ENCODE results near the gene LPCAT2. TPM values are rescaled to one million over a fixed set of nuclear protein-coding genes. Genes with fewer than 3 reads are reported as not detected.
"Not testable (repeated sequence)": the region's sequence is repeated elsewhere in the genome, so short reads cannot be mapped to it uniquely, and the experiment has no call there.

Gene LPCAT2
- polyA plus RNA-seq, 12 donors: 15.1 to 35.7 (median 24.7) TPM; not detected in 1

DNA sequence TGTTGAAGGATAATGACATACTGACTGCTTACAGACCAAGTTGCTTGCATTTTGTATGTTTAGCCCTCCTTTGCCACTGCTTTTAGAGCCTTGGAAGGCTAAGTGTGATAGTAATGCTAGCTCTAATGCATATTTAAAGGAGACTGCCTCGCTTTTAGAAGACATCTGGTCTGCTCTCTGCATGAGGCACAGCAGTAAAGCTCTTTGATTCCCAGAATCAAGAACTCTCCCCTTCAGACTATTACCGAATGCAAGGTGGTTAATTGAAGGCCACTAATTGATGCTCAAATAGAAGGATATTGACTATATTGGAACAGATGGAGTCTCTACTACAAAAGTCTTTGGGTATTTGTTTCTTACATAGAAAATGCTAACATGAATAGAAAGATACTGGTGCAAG is 76.8 kb downstream of the LPCAT2 start:
- DNase-seq: no peak

DNA sequence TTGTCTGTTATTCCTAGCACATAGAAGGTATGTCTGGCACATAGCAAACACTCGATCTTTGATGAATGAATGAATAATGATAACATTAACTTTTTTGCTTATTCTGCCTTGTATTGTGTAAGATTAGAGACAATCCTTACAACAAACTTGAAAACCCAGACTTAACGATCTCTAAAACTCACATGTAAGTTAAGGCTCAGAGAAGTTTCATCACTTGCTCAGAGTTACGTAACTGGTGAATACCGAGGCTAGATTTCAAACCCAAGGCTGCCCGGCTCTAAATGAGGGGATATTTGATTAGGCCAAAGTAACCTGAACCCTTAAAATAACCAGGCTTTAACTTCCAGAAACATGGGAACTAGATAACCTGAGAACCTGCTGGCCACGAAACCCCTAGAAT is 79.9 kb downstream of the LPCAT2 start:
- no peak for DNase-seq

DNA sequence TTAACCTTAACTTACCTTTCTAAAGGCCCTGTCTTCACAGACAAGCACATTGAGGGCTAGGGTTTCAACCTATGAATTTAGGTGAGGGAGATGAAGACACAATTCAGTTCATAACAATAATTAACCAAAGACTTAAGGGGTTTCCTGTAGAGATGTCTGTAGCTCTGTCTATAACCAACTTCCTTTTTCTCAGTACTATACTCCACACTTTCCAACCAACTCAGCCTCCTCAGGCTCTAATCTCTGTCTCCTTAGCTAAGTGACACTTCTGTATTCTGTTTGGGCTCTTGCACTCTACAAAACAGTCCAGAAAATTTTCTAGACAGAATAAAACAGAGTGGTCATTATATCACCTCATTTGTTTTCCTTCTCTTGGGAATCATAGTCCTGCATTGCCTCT is 83.4 kb downstream of the LPCAT2 start:
- DNase-seq: no peak

DNA sequence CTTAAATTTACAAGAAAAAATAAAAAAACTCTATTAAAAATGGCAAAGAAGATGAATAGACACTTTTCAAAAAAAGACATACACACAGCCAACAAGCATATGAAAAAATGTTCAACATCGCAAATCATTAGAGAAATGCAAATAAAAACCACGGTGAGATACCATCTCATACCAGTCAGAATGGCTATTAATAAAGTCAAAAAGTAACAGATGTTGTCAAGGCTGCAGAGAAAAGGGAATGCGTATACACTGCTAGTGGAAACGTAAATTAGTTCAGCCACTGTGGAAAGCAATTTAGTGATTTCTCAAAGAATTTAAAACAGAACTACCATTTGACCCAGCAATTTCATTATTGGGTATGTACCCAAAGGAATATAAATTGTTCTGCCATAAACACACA is 89.1 kb downstream of the LPCAT2 start:
- no peak for DNase-seq

DNA sequence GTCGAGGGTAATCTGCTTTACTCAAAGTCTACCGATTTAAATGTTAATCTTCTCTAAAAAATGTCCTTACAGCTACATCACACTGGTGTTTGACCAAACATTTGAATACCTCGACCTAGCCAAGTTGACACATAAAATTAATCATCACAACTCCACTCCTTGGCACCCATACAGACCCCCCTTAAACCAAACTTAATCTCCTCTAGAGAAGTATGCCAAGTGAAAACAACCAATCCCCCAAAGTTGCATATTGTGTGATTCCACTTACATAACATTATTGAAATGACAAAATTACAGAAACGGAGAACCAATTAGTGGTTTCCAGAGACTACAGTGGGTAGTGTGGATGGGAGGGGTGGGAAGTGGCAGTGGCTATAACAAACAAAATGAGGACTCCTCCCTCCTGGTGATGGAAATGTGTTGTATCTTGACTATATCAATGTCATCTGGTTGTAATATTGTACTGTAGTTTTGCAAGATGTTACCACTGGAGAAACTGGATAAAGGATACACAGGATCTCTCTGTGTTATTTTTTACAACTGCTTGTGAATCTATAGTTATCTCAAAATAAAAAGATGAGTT is 97.0 kb downstream of the LPCAT2 start:
- DNase-seq: no peak

GRCh38 chr16:55613613-55614335 is 104.9 kb downstream of the LPCAT2 start:
- DNase-seq: no peak

GRCh38 chr16:55615071-55615470 is 106.2 kb downstream of the LPCAT2 start:
- DNase-seq: no peak

GRCh38 chr16:55615670-55616069 is 106.8 kb downstream of the LPCAT2 start:
- DNase-seq: not testable (repeated sequence)

DNA sequence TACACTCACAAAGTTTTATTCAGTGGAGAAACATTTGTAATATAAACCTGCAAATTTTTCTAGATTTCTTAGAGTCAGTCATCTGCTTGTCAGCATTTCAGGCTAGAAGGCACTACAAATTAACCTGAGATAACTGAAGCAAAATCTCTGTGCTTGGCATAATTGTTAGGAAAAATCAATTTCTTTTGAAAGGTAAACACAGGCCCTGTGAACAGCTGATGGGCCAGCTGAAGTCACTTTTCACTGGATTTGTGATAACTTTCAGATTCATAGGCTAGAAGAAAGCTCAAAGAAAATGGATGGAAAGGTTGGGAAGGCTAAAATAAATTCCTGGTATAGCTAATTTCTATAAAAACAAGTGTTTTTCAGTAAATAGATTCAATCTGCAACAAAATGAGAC is 112.9 kb downstream of the LPCAT2 start:
- DNase-seq: no peak

- no peak for DNase-seq
Measured at GRCh38 chr16:55622272-55622671, 113.4 kb downstream of the LPCAT2 start.

DNA sequence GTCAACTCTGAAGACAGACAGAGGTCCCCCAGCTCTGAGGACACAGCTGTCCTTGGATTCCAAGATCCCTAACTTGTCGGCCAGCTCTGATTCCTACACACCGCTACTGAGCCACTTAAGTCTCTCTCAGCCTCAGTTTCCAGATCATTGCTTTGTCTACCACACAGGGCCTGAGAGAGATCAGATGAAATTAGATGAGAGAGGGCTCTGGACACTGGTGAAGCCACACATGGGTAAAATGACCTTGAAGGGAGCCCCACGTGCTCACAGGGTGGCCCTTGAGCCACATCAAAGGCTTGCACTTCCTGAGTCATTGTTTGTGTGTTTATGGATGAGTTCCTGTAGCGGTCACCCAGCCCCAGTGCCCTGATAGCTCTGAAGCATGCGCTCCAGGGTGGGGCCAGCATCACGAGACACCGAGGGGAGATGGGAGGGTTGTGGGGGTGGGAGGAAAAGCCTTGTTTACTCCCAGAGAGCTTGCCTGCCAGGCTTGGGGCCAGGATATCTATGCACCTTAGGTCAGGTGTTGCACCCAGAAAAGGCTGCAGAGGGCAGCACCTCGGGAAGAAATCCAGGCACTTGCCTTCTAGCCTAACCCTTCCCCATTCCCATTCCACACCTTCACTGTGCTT is 114.2 kb downstream of the LPCAT2 start:
- no peak for DNase-seq

- no peak for DNase-seq
Measured at GRCh38 chr16:55623640-55624039, 114.8 kb downstream of the LPCAT2 start.

DNA sequence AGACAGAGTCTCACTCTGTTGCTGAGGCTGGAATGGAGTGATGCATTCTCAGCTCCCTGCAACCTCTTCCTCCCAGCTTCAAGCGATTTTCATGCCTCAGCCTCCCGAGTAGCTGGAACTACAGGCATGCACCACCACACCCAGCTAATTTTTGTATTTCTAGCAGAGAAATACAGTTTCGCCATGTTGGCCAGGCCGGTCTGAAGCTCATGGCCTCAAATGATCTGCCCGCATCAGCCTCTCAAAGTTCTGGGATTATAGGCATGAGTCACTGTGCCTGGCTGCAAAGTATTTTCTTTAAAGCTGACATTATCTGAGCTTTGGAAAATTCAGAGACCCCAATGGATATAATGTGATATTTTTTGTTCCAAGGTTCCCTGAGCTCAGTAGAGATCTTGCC is 115.8 kb downstream of the LPCAT2 start:
- no peak for DNase-seq

- DNase-seq: no peak
Measured at GRCh38 chr16:55625843-55626242, 117.0 kb downstream of the LPCAT2 start.

DNA sequence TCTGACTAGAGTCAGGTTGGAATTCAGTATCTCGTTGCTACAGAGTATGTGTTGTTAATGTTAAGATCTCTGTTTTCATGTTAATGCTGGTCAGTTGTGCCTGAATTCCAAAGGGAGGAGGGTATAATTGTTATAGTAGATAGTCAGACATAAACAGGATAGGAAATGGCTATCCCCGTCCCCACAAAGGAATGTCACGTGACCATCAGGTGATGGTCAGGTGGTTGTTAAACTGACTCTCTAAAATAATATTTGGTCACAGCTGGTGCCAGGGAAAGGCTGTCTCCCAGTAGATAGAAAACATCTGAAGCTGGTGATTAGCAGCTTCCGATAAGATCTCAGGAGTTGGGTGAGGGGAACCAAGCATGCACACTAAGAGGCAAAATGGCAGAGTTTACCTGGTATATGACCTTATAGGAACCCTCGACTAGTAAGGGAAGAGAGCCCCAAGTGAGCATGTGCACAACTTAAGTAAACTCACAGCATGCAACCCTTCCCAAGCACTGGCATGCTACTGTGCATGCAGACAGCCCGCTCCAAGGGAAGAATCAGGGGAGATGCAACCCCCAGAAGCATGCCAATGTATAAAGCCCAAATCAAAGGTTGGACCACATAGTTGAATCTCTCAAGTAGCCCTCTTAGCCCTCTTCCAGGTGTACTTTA is 119.6 kb downstream of the LPCAT2 start:
- no peak for DNase-seq

GRCh38 chr16:55630774-55631173 is 121.9 kb downstream of the LPCAT2 start:
- no peak for DNase-seq

- DNase-seq: no peak
Measured at GRCh38 chr16:55632259-55632658, 123.4 kb downstream of the LPCAT2 start.

DNA sequence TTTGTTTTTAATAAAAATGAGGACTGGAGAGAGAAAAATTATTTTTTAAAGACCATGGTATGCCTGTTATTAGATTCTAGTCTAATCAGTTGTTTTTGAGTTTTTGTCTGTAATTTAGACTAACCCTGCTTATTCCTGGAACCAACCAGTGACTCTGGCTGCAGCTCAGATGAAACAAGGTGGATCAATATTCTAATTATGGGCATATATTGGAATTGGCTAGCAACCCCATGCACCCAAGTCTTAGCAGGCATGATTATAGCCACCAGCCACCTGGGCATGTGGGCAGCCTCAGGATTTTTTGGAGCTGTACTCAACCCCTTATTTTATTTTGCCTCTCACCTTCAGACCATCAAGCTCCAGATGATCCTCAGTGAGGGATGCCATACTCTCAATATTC is 125.3 kb downstream of the LPCAT2 start:
- no peak for DNase-seq
